ENCODE results near the gene CRTC2.

The CRTC2 gene

DNA sequence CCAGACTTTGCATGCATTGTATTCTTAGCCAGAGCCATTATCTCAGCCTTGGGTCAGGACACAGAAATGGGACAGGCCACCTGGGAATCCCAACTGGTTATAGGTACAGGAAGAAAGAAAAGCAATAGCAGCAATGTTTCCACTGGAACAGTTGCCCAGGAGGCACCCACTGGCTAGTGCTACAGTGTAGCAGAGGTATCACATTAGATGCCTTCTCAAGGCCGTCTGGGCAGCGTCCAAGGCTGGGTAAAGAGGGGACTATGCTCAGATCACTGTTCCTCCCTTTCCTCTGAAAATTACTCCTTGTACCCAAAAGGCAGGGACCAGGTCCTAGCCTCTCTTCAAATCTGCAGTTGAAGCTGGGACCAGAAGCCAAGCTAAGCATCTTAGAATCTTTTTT is 11.9 kb upstream of the CRTC2 start:
- no peak for DNase-seq

DNA sequence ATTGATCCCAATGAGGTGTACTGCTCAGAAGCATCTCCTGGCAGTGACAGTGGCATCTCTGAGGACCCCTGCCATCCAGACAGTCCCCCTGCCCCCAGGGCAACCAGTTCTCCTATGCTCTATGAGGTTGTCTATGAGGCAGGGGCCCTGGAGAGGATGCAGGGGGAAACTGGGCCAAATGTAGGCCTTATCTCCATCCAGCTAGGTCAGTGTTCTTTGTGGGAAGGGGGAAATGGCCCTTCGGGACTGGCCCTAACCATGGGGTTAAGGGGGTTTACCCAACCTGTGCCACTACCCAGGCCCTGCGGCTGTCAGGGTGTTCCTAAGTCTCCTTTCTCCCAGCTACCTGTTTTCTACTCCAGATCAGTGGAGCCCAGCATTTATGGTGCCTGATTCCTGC is 10.6 kb upstream of the CRTC2 start:
- no peak for DNase-seq

DNA sequence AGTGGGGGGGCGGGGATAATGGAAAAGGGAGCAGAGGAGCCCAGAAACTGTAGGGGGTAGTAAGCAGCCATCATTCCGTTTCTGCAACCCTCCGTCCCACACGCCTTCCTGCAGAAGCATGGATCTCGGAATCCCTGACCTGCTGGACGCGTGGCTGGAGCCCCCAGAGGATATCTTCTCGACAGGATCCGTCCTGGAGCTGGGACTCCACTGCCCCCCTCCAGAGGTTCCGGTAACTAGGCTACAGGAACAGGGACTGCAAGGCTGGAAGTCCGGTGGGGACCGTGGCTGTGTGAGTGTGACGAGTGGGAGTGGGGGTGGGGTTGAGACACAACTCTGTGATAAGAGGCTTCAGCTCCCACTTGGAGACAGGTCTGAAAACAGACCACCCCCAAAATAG is 10.0 kb upstream of the CRTC2 start:
- DNase-seq: no peak

DNA sequence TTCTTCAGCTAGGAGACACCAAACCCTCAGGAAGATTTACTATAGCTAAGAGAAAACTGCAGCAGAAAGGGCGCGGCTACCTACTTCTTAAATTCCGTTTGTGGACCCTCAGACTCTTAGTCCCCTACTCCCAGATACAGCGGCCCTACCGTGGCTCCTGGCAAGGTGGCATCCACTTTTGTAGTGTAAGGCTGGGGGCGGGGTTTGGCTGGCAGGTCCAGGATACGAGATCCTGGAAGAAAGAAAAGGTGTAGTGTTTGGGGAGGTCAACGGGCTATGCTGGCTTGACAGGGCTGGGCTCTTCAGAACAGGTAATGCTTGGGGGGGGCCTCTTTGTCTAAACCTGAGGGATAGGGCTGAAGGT is 9.6 kb upstream of the CRTC2 start:
- DNase-seq: no peak

DNA sequence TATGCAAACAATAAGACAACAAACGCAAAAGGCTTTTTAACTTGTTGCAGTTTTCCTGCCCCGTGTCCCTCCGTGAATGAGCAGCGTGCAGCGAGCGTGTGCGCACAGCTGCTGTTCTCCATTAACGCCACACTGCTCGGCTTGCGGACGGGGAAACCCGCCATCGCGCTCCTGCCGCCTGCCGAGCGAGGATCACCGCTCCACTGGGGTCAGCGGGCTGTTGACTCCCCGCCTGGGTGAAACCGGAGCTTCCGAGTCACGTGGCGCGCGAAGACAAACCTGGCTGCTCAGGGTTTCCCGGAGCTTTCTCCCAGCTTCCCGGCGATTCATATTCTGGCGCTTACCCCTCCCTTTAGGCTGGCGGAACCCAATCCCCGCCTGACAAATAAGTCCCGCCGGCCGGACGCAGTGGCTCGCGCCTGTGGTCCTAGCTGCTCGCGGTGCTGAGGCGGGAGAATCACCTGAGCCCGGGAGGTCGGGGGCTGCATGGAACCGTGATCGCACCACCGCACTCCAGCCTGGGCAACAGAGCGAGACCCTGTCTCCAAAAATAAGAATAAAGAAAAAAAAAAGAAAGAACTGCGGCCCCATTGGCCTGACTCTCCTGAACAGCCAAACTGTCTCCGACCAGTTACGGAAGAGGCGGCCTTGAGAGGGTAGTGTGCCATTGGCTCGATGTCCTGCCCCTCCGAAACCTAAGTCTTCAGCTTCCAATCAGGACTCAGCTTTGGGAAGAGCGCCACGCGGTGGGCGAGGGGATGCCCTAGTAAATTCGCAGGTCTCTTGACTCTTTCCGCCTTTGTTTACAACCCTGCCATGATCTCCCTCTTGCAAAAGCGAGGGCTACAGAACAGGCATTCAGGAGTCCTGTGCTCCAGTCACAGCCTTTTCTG is 8.9 kb upstream of the CRTC2 start, which contains the start of gene CREB3L4:
Gene CREB3L4, plus strand, starts transcription at position 796 of the 893 bp plus-strand sequence. CDS start 624 bp downstream, outside the sequence.
- peak; percentile 66 for DNase-seq

DNA sequence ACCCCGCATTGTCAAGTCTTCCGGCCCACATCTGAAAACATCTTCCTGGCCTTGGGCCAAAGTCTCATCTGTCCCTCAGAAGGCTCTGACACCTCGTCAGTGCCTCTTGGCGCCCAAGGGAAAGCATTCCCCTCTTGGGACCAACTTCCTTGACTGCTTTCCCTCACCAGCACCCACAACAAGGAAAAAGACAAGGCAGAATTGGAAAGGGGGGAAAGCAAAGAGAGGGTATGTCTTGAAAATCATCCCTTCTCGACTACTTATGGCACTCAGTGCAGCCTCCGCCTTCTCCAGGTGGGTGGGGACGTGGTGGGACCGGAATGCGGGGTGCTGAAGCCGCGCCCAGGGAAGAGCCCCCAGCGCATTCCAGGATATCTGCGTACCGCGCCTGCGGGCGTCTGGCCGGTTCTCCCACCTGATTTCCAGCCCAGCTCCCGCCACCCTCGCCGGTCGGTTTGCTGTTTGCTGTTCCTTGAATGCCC is 5.5 kb upstream of the CRTC2 start:
- no peak for DNase-seq

DNA sequence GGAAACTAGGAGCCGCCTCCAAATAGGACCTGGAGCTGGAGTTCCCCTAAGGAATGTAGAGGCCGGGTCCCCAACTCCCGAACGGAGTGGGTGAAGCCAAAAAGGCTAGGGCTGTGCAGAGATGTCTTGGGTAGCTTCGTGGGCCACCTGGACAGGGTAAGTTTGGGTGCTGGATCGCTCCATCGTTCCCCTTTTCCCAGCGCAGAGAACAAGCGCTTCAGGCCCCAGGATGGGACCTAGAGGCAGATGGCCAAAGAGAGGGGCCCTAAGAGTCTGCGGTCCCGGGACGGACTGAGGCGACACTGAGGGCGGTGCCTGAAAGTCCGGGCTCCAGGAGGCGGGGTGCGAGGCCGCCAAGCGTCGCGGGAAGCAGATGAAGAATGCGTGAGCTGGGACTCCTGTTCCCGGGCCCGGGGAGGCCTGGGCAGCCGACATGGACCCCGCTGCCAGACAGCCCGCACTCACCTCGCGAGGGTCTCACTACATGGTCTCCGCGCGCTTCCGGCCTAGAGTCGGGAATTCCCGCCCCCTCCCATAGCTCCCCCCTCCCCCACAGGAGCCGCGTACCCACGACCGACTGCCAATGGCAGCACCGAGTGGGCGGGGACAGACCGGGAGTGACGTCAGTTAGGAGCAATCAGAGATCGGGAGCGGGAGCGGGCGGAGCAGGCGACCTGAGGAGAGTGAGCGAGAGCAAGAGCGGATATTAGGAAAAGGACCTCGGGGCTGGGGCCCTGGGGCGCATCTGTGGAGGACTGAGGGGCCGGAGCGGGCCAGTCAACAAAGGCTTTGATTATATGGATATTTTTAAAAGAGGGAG is 4.8 kb upstream of the CRTC2 start, which contains the start of gene SLC39A1:
Gene SLC39A1, minus strand, starts transcription at position 508 of the 820 bp plus-strand sequence. CDS start 822 bp downstream, outside the sequence.
- DNase-seq: peak; percentile 89

DNA sequence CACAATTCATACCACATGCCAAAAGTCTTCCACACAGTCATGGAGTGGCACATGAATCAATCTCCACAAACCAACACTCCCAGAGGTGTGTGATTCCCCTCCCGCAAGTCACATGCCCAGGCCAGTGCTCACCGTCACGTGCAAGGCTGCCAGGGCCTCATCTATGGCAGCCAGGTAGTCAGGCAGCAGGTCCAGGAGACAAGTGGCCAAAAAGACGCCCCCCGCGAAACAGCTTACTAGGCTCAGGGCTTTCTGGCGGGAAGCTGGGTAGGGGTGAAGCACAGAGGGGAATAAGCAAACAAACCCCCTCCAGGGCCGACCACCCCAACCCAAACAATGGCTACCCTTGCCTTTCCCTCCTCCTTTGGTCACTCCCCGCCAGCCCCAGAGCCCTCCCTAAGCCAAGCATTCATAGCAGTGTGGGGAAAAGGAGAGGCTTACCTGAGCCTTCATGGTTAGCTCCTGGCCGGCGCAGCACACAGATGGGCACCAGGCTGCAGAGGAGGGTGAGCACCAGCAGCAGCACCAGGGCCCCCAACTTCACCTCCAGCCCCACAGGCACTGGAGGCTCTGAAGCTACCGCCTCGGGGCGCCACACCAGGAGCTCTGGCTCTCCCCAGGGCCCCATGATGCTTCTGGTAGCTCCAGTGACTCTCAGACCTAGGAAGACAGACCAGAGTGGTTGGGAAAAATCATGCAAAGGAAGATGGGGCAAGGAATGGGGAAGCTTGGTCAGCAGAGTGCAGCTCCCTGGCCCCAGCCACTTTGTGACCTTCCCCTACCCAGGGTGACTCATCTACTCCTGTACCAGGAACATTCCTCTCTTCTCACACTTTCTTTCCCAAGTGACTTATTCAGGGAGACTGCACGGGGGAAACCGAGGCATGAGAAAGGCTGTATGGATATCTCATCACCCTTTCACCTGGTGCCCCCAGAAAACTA is 3.9 kb upstream of the CRTC2 start:
- no peak for DNase-seq

DNA sequence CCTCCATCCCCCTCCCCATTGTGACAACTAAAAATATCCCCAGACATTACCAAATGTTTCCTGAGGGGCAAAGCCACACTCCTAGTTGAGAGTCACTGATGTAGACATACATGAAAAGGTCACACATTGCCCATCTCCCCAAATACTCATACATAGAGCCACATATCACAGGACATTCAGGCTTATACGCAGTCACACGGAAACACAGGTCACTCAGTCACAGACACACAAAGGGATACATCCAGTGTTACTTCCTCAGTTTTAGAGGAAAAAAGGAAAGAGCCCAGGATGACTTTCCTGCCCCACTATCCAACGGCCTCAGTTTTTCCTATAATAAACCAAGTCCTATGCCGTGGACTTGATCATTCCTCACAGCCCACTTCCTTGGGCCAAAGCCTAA is 3.0 kb upstream of the CRTC2 start:
- DNase-seq: no peak

DNA sequence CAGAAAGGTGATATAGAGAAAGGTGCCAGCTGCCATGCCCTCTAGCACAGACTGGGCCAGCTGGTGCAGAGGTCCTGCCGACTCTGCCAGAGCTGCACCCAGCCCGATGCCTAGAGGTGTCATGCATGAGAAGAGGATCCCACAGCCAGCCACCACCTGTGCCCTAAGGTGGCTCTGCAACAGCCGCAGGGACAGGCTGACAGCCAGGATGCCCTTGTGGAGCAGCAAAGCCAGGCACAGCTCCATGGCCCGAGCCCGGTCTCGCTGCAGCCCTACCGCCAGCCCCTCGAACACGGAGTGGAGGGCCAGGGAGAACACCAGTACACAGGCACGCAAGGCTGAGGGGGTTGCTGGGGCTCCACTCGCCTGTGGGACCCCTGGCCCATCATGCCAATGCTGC is 1.8 kb upstream of the CRTC2 start:
- no peak for DNase-seq

DNA sequence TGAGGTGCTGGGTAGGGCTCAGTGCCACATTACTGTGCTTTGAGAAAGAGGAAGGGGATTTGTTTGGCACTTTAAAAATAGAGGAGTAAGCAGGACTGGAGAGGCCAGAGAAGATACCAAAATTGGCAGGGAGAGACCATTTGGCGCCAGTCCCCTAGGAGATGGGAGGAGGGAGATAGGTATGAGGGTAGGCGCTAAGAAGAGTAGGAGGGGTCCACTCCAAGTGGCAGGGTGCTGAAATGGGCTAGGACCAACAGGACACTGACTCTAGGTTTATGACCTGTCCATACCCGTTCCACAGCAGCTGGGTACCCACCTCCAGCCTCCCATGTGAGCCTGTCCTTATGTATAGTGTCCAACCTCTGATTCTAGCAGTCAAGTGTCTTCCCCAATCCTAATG is 1.0 kb upstream of the CRTC2 start:
- no peak for DNase-seq

DNA sequence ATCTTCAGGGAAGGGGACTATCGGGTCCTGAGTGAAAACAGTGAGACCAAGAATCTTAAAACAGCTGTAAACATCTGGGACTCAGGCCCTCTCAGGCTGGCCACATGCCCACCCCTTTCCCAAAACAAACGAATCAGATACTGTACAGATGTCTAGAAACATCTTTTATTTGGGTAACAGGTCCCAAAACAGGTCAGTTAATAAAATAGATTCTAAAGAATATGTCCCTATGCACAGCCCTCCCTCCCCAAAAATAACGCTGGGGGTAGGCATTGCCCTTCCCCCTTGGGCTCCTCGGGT is 499 bp upstream of the CRTC2 start:
- no peak for DNase-seq

DNA sequence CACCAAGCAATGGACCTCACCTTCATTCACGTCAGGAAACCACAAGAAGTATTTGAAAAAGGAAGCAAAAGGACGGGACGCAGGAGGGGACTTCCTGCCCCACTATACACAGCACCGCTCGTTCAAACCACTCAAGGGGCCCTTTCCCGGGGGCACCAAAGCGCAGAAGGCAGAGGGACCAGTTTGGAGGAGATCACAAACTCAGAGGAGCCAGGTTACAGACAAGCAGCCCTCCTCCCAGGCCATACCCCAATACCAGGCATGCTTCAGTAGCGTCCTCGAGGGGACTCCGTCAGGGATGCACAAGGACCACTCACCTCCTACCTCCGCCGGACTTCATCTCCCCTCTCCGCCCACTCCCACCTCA is 685 bp downstream of the CRTC2 start:
- no peak for DNase-seq

DNA sequence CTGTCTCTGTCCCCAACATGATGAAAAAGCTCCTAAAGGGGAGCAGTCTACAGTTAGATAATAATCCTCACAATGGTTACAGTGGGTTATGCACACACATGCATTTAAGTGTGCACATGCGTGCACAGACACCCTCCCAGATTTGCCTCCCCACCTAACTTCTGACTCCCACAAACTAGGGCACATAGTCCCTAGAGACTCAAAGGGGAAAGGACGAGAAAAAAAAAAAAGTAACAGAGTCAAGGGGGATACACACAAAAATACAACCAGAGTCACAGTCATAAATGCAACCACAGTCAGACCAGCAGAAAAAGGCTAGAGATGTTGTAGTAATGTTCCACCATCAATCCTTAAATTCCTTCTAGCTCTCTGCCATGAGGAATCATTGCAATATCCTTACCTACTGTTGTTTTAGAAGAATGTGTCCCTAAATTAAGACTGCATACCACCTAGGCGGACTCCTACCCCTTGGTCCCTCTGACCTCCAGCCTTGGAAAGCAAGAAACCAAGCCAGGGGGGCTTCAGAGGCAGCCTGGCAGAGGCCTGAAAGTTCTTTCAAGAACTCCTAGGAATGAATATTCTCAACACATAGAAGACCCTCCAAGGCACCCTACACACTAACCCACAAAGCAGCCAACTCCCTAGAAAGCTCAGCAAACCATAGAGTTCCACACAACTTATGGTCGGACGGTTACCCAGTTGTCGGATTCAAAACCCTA is 1.3 kb downstream of the CRTC2 start:
- DNase-seq: no peak

DNA sequence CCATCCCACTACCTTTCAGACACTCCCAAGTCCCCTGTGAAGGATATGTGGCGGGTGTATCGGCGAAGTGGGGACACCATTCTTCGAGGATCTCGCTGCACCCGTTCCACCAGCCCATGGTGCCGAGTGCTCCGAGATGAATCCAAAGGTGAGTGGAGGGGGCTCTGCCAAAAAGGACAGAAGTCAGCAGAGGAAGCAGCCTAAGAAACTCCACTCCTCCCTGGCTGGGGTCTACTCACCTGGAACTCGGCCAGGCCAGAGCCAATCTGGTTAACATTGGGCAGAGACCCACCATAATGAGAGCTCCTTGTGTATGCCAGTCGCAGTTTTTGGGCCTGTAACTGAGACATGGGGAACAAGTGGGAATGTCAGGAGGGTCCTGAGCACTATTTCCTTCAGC is 3.6 kb downstream of the CRTC2 start:
- no peak for DNase-seq

DNA sequence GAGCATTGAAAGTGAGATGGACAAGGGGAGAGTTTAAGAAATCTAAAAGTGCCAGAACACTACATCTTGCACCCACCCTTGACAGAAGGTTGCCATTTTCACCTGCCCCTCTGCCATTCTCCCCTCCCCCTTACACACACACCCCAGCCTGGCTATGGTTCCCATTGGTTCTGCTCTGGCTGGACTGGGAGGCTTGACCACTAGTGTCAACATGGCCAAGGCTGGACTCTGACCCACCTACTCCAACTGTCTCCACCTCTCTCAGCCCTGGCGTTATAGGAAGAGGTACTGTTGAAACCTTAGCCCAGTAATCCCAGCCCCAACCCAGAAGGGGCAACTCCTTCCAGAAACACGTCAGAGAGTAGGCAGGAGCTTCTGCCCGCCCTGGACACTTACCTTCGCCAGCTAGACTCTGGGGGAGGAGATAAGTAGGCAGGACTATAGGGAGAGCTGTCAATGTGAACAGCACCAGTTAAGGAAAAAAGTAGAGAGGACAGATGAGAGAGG is 4.5 kb downstream of the CRTC2 start:
- no peak for DNase-seq

DNA sequence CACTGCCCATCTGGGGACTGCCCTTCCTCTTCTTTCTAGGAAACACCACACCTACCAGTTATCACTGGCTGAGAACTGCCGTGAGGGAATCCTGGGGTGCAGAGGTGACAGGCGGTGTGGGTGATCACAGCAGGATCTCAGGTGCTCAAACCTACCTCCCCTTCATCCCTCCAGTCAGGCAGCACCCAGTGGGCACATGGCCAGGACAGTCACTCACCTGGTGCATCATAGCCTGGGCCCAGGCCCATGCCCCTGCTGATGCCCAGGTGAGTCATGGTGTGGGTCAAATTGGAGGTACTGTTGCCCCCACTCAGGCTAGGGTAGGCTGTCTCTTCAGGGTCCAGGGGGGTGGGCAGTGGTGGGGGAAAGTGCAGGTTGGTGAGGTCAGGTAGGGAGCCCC is 6.6 kb downstream of the CRTC2 start:
- no peak for DNase-seq

DNA sequence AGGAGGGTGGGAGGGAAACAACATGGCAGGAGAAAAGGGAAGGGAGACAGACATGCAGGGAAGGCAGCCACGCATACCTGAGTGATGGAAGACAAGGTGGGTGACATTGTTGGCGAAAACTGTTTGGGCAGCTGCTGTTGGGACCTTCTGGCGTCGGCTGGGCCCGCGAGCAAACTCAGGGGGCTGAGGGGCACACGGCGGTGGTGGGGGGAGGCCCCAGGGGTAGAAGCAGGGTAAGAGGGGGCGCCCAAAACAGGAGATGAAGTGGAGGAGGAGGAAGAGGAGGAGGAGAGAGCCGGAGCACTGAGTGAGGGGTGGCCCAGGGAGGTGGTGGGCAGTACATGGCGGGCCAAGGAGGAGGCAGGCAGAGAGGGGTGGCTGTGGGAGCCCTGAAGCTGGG is 7.2 kb downstream of the CRTC2 start:
- no peak for DNase-seq

DNA sequence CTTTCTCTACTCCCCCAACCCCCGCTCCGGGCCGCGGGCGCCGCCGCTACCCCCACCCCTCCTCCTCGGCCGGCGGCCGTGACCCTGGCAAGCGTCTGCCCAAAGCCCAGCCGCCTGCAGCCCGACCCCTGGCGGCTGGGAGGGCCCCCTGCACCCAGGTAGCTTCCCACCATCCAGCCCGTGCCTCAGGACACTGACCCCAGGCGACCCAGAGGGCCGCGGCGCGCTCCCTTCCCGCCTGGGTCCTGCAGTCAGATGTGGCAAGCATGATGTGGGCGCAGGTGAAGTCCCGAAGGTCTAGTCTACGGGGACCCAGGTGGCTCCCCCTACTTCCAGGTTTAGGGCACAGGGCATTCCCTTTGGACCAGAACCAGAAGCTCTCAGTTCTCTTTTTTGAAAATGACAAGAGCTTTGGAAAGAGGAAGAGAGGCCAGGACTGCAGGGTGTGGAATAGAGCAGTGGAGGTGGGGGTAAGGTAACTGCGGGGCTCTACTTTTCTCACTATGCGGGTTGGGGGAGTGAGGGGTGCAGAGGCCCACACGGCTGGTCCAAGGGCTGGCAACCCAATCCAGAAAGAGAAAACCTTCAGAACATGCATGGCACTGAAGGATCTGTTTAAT is 11.7 kb downstream of the CRTC2 start, which contains the start of gene DENND4B:
Gene DENND4B, minus strand, starts transcription at position 97 of the 620 bp plus-strand sequence. CDS start 2,344 bp downstream, outside the sequence.
- peak; percentile 99 for DNase-seq

DNA sequence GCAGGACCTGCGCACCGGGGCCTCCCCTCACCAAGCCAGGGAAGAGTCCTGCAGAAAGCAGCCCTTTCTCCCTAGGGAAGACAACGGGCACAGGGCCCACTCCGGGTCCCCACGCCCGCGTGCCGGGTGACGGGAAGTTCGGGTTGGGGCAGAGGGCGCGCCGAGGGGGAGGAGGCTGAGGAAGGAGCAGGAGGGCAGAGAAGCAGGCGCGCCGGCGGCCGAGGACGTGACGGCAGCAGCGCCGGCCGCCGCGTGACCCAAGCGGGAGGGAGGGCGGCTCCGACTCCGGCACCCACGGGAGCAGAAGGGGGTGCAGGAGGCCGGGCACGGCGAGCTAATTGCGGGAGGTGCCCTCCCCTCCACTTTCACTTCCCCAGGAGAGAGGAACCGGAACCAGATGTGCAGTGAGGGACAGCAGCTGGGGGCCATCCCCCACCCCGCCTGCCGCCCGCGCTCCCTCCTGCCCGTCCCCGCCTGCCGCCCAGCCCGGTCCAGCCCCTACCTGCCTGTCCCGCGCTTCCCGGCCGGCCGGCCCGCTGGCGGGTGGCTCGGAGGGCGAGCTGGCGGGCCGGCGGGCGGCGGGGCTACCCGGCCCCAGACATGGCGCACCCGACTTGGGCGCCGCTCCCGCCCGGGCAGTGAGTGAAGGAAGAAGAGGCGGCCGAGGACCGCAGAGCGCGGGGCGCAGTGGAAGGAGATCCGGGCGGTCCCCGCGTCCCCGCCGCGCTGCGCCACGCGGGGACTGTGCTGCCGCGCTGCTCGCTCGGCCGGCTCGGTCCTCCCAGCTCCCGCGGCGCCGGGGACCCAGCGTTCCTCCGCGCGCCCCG is 12.4 kb downstream of the CRTC2 start:
- DNase-seq: peak; percentile 78
